ENCODE data around the gene BARD1.
"Not testable (repeated sequence)": the region's sequence is repeated elsewhere in the genome, so short reads cannot be mapped to it uniquely, and the experiment has no call there.

BARD1 gene

DNA sequence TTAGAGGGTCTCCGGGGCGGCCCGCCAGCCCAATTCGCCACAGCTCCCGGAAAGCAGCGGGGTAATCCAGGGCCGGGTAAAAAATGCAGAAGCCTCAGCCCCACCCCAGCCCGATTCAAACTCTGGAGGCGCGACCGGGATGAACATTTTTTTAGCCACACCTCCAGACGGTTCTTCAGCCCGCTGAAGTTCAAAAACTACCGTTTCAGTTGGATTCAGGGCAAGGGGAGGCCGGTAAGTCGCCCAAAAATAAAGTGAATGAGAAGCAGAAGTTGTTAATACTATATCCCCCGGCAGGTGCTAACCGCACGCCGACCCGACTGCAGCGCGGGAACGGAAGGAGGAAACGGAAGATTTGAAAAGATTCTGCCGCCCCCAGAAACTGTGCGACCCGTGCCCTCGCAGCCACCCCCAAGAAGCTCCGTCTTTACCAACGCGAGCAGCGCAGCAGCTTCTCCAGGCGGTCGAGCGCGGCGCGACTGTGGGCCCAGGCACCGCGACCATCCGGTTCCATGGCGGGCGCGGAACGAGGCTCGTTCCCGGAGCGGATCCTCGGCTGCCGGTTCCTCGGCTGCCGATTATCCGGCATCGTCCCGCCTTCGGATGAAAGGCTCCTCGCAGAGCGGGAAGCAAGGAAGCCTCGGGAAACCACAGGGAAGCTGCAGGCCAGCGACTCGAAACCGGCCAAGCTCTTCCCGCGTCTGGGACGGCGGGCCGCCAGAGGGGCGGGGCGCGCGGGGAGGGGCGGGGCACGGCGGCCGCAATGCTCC lies at the start of gene BARD1:
Gene BARD1, minus strand, starts transcription at position 703 of the 770 bp plus-strand sequence. Its CDS starts 114 bp downstream, at position 589.
- DNase-seq = peak; percentile 90

DNA sequence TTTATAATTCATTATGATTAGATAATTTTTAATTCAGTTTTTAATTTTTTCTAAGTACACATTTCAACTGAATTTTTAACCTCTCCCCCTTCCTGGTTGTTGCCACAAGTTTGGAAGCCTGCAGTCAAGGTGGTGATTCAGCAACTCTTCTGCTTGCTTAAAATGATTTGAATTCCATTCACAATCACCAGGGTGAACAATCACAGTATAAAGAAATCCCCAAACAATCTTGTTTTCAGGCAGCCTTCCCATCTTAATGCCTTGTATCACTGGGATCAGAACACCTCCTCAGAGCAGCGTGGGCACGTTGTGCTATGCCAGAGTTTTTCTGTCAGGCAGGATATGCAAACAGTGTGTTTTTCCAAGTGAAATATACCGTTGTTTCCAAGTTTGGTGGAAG lies 46.7 kb upstream of the BARD1 start:
- DNase-seq = no peak

DNA sequence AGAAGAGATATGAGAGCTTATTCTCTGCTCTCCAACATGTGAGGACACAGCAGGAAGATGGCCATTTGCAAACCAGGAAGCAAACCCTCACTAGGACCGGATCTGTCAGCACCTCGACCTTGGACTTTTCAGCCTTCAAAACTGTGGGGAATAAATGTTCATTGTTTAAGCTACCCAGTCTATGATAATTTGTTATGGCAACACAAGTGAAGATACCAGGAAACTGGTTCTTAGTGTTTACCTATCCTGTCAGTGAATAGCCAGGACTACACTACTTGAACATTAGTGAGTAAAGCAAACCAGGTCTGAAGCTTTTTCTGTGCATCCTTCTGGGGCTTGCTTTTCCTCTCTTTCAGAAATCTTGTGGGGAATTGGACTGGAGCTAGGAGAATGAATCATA lies 44.4 kb upstream of the BARD1 start:
- DNase-seq = no peak

DNA sequence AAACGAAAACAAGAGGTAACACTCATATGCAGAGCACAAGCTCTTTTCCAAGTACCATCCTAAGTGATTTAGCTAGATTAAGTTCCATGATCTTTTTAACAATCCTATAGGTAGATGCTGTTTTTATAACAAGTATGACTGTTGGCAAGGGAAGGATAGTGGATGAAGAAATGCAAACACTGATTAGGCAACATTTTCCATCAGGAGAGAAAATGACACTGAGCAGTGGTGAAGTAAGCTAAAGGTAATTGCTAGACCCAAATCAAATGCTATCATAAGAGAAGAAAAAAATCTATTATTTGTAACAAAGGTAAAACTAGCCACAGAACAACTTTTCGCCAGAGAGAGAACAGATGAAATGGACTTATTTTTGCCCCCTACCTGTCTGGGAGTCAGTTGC lies 34.3 kb upstream of the BARD1 start:
- DNase-seq = no peak

DNA sequence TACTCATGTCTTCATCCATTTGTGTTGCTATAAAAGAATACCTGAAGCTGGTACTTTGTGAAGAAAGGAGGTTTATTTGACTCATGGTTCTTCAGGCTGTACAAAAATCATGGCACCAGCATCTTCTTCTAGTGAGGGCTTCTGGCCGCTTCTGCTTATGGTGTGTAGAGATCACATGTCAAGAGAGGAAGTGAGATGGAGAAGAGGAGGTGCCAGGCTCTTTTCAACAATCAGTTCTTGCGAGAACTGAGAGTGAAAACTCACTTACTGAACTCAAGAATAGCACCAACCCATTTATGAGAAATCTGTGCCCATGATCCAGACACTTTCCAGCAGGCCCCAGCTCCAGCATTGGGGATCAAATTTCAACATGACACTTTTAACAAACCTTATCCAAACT lies 30.0 kb upstream of the BARD1 start:
- no peak for DNase-seq

DNA sequence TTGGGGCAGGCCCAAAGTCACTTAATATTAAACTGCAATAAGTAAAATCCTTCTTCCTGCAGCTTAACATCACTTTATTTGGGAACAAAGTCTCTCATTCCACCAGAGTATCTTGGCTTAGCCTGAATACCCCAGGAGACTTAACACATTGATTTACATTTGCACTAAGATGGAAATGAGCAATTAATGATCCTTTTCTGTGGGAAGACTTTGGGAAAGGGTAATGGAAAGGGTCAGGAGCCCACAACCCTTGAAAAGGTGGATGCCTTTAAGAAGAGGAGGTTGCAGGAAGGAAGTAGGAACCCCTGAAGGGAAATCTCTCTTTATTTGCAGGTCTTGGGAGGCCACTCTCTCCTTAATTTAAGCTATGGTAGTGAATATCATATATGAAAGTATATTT lies 28.0 kb upstream of the BARD1 start:
- no peak for DNase-seq

DNA sequence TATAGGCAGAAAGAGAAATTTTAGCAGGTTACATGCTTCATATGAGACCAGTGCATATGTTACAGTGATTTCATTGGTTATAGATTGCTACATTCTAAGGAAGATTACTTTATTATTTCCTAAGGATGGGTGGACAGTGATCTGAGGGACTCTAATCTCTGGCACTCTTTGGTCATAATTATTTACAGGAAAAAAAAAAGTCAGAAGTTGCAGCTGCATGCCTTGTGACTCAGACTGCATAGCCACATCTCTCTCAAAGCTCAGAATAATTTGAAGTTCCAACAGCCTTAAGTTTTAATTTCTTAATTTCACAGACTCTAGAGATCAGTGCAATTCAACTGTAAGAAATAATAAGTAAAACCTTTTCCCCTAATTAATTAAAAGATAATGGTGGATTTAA lies 27.1 kb upstream of the BARD1 start:
- DNase-seq = no peak

DNA sequence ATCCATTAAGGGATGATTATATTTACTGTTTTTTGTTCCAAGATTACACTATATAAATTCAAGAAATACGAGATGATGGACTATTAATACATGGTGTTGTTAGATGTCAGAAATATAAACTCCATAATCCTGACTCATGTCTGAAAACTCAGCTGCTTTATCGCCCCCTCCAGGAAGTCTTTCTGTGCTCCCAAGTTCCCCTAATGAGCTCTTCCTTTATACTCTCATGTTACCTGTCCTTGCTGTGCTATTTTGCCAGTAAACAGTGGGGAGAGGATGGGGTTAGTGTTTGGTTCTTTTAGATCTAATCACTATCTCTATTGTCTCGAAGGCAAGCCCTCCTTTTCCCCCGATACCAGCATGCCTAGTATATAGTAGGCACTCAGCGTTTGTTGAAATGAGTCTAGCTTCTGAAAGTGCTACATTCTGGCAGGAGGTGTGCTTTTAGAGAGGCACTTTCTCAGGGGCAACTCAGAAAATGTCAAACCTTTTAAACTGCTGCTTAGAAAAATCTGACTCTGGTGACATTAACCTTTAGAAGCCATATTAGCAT lies 21.4 kb upstream of the BARD1 start:
- DNase-seq = no peak

DNA sequence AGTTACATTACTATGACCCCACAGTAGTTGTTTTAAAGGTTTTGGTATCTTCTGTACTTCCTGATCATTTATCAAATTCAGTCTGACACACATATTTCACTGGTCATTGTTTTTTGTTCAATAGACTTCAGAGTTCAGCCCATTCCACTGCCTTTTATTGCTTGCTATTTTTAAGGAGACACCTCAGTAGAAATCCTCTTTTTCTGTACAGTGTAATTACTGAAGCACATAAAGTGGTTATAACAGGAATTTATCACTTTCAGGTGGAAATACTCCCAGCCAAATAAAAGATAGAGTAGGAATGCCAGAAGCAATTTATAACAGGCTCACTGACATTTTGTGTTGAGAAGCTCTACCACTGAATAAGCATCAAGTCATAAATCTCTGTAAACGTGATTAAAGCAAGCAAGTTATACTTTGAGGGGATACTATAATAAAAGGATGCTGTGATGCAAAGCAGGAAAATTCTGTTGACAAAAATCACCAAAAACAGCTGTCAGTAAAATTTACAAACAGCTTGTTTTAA lies 6.6 kb upstream of the BARD1 start:
- no peak for DNase-seq

DNA sequence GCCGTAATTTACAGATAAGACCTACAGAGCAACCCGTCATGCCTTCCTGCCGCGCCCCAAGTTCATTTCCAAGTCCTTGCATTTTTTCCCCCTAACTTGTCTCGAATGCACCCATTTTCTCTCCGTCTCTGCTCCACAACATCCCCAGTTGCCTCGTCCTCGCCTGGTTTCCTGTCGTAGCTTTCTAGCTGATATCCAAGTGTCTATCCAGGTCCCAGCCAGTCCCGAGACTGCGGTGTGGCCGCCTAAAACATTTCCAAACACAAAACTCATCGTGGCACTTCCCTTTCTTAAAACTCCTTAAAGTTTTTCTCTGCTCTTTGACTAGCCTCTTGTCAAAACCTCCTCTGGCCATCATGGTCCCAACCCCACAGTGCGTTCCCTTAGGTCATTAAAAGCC lies 1.2 kb upstream of the BARD1 start:
- DNase-seq = peak; percentile 28

DNA sequence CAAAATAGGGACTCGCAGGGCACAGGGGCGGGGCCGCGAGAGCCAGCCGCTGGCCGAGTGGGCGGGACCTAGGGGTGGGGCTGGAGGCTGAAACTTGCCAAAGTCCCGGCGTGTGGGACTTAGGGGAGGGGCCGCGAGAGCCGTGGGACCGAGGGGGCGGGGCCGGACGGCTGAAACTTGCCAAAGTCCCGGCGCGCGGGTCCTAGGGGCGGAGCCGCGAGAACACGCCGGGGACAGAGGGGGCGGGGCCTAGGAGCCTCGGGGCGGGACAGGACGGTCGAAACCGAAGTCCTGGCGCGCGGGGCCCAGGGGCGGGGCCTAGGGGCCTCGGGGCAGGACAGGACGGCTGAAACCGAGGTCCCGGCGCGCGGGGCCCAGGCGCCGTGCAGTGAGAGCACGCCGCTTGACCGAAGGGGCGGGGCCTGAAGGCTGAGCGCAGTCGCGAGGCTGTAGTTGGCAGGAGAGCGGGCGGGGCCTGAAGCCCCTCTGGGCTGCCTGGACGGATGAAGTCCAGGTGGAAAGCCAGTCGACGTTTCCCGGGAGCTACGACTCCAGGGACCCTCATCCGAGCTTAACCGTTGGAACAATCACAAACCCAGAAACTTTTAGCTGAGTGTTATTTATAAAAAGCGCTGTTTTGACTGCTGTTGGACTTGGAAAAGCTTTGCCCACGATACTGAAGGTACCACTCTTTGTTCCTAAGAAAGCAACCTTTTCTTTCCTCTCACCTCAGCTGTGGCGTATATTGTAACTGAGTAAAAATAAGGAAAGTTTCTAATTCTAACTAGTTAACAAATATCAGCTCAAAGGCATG lies 475 bp upstream of the BARD1 start:
- DNase-seq = peak; percentile 91

DNA sequence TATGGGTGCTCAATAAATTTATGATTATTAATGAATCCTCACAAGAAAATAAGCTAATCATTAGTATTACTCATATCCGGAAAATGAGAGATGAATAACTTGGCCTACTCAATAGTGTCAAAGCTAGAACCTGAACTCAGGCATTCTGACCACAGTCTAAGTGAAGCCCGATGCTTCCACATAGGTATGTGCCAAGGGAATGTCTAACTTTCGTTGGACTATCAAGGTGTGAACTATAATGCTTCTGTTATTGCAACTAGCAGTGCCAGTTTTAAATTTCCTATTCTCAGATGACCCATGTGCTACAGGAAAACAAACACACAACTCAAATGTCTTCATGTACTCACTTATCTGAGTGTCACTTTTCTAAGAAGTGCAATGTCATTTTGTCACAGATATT lies 1.8 kb downstream of the BARD1 start:
- peak; percentile 21 for DNase-seq

DNA sequence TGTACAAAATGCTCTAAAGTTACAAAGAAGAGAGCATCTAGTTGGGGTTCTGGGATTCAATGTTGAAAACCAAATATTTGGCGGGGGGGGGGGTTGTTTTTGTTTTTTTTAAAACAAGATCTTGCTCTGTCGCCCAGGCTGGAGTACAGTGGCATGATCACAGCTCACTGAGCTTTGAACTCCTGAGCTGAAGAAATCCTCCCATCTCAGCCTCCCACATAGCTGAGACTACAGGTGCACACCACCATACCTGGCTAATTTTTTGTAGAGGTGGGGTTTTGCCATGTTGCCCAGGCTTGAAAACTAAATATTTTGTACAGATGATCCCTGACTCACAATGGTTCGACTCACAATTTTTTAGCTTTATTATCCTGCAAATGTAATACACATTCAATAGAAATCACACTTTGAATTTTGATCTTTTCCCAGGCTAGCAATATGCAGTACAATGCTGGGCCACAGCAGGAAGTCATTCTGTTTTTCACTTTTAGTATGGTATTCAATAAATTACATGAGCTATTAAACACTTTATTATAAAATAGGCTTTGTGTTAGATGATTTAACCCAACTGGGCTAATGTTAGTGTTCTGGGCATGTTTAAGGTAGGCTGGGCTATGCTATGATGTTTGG lies 7.6 kb downstream of the BARD1 start:
- DNase-seq = no peak

DNA sequence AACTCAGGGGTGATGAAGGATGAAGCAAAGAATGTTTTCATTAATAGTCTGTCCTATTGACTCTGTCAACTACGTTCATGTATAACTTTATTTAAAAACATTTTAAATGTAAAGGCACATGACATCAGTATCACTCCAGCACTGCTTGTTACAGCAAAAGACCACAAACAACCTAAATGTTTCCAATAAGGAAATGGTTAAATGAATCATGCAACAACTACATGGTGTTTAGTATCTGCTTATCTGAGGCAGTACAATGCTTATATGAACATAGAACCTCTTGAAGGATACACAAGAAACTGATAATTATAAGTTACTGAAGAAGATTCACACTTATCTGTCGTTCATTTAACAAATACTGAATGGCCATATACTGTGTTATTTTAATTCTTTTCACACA lies 8.4 kb downstream of the BARD1 start:
- no peak for DNase-seq

DNA sequence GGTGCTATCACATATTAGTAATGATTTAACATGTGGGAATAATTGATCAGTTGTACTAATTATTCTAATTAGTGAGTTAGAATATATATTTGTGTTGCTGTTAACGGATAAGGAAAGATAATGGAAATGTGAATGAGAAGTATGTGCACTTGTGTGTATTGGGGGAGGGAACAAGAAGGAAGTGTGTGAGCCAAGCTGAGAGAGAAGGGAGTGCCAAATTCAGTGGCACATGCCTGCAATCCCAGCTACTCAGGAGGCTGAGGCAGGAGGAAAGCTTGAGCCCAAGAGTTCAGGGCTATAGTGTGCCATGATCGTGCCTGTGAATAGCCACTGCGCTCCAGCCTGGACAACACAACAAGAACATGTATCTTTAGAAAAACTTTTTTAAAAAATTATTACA lies 9.3 kb downstream of the BARD1 start:
- no peak for DNase-seq

DNA sequence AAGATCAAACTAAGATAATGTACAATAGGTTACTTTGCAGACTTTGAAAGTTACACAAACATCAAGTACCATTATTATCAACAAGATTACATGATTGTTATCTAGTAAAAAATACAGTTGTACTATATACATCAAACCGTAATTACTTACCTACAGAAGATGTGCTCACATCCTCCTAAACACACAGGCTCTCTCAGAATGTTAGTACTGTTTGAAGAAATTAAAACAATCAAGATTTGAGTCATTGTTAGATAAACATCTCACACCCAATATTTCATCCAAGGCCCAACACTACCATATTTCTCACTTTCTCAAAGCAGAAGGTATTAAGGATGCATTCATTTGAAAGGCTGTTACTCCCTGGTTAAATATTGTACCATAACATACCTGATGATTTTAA lies 12.6 kb downstream of the BARD1 start:
- DNase-seq = no peak

DNA sequence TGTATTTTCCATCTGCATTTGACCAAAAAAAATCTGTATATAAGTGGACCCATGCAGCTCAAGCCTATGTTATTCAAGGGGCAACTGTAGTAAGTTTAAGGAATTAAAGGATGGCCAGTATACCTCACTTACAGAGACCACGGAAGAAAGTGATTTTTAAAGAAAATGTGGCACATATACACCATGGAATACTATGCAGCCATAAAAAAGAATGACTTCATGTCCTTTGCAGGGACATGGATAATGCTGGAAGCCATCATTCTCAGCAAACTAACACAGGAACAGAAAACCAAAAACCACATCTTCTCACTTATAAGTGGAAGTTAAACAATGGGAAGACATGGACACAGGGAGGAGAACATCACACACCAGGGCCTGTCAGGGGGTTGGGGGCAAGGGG lies 26.3 kb downstream of the BARD1 start:
- not testable (repeated sequence) for DNase-seq

DNA sequence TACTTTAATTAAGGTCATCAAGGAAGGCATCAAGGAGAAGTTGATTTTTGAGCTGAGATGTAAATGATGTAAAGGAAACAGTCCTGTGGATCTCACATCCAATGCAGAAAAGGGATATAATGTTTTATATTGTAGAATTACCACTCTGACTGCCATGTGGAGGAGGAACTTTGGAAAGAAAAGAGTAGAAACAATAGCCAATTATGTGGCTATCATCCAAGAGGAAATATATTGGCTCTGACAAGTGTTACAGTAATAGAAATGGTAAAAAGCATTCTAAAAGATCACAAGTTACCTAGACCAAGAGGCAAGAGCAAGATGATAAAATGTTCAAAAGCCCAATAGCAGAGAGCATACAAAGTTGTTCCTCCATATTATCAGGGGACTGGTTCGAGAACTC lies 26.8 kb downstream of the BARD1 start:
- DNase-seq = no peak

DNA sequence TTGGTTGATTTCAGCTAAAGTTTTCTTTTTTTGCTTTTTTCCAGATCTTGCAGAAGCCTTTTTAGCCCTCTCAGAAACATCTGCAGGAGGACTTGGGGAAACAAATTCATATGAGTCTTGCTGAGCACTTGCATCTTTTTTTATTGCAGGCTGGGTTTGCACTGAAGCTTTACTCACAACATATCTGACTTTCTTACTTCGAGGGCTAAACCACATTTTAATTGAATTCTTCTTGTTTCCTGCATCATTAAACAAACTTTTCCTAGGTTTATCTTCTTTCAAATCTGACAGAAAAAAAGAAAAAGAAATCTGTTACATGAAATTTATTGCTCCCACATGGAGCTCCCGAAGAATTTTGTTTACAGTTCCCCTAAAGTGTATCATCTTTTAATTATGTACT lies 28.3 kb downstream of the BARD1 start:
- no peak for DNase-seq

DNA sequence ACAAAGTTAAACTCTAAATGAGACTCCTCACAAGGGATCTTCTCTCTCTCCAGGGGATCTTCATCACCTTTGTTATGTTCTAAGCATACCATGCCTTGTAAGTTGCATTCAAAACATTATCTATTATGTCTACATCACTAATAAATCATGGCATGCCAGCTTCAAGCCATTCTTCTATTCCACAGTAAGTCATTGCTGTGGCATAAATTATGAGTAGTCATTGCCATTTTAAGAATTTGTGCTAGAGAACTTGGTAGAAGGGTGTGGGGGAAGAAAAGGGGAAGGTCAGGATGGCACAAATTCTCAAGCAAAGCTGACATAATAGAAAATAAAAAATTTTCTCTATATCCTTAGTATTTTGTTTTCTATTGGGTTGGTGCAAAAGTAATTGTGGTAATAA lies 33.5 kb downstream of the BARD1 start:
- DNase-seq = no peak

DNA sequence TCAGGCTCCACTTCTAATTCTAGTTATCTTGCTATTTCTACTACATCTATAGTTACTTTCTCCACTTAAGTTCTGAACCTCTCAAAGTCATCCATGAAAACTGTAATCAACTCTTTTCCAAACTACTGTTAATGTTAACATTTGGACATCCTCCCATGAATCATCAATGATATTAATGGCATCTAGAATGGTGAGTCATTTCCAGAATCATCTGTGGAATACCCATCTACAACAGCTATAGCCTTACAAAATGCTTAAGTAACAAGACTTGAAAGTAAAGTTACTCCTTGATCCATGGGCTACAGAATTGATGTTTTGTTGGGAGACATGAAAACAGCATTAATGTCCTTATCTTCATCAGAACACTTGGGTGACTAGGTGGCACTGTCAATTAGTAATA lies 35.4 kb downstream of the BARD1 start:
- DNase-seq = no peak

DNA sequence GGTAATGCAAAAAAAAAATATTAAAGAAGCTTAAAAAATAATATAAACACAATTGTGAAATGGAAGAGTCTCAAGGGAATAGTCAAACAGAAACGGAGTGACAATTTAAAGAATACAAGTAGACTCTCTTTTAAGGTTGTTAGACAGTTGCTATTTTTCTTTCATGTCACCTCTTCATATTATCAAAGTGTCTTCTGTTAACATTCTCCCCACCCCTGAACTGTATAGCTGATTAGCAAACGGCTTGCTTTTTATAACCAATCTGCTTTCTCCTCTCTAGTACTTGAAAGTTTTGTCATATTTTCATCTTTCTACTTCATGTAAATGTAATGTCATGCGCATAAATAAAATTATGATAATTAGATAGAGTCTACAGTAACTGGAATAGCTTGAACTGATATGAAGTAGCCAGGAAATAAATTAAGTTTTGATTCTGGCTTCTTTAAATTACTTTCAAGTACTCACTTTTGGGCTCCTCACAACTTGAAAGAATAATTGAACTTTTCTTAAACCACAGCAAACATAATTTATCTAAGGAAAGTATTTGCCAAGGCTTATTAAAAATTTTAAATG lies 37.0 kb downstream of the BARD1 start:
- no peak for DNase-seq

DNA sequence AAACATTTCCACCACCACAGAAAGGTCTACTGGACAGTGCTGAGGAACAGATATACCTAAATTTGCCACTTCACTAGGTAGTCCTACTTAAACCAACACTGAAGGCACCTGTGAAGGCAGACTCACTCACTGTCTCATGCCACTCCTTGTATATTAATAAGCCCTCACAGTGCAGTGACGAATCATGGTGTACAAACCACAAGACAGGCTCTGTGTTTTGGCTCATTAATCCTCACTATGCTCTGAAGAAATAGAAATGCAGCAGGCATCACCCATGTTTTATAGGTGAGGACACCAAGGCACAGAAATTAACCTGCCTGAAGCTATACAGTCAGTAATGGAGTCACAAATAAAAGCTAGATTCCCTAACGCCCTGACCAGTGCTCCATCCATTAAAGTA lies 44.3 kb downstream of the BARD1 start:
- DNase-seq = no peak

Measured in retina (tissue), 1 donor.